ENCODE measurements around the gene FPR3.

The FPR3 gene

DNA sequence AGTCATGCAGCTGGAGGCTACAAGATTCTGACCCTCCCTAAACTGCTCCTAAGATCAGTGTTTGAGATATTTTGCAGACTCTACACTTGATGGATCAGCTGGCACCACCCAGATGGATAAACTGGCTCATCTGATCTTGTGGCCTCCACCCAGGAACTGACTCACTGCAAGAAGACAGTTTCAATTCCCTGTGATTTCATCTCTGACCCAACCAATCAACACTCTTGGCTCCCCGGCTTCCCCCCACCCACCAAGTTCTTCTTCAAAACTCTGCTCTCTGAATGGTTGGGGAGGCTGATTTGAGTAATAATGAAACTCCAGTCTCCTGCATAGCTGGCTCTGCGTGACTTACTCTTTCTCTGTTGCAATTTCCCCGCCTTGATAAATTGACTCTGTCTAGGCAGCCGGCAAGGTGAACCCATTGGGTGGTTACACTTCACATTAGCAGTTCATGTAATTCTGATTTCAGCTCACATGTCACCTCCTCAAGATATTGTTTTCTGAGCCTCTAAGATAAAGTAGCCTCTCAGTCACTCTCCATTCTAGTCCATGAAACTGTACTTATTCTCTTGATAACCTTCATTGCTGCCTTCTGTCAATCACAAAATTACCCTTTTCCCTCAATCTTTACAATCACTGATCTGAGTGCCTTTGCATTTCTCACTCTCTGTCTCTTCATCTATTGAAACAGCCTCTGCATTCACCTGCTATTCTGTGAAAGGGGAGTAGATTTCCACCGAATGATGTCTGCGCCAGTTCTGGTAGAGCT is 9.9 kb upstream of the FPR3 start:
- Histone ChIP-seq H3K27ac (peak overlapping the region; percentile 64 to 97 (median 83)), H3K4me3 (peak overlapping the region in 3 of 10 experiments; percentile 13 to 44 (median 24); a peak in 3 of 20 replicates), H3K9me3 (replicated peaks in 1 of 11) (peaks cover 0 to 69% (median 3%) of the 10 kb centered on the region in 11 experiments; a peak in 8 of 22 replicates), H4K20me1 (no peaks in the 10 kb centered on the region), H3K36me3 (no peaks in the 10 kb centered on the region), H3K4me1 (peaks cover 30 to 94% (median 67%) of the 10 kb centered on the region in 10 experiments), H3K9ac (peak overlapping the region; percentile 22 to 83 (median 59); a peak in 20 of 22 replicates), H3K4me2 (peak overlapping the region; percentile 40 to 83 (median 73)), H3K27me3 (no peaks in the 10 kb centered on the region)
- TF ChIP-seq Cebpa-rat (IDR thresholded peaks at IDR 0.05), result peak in 10 of 11 experiments; percentile 38 to 81 (median 62); a peak in 17 of 22 replicates

DNA sequence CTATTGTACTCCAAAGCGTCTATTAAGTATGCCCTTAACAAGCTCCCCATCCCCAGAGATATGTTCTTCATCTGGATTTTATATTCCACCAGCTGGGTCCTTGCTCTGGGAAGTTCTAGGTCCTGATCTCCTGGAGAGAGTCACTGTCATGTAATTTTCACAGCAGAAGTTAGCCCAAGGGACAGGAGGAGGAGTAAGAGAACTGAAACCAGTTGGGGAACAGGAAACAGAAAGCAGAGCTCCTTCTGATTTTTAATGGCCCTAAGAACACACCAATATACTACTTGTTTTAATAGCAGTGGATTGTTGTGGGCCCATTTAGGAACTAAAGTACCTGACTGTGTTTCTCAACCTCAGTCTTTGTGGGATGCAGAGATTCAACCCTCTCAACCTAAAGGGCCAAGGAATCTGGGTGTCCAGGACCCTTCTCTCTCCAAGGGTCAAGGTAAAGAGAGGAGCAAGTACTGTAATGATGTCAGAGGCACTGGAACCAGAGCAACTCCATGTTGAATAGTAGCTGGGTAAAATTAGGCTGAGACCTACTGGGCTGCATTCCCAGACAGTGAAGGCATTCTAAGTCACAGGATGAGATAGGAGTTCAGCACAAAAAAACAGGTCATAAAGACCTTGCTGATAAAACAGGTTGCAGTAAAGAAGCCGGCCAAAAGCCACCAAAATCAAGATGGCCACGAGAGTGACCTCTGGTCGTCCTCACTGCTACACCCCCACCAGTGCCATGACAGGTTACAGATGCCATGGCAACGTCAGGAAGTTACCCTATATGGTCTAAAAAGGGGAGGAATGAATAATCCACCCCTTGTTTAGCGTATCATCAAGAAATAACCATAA is 8.1 kb upstream of the FPR3 start:
- Histone ChIP-seq H3K27ac (peak overlapping the region; percentile 6 to 97 (median 83); a peak in 20 of 22 replicates), H3K27me3 (no peaks in the 10 kb centered on the region), H3K4me1 (peaks cover 22 to 93% (median 55%) of the 10 kb centered on the region in 10 experiments), H3K36me3 (no peaks in the 10 kb centered on the region), H3K9ac (peak overlapping the region in 6 of 11 experiments; percentile 37 to 81 (median 54); a peak in 10 of 22 replicates), H3K4me2 (peak overlapping the region; percentile 38 to 83 (median 65)), H4K20me1 (no peaks in the 10 kb centered on the region), H3K9me3 (replicated peaks in 1 of 11) (peaks cover 0 to 76% (median 3%) of the 10 kb centered on the region in 11 experiments; a peak in 8 of 22 replicates), H3K4me3 (no peak overlapping the region)
- no peak for TF ChIP-seq Cebpa-rat (IDR thresholded peaks at IDR 0.05)

DNA sequence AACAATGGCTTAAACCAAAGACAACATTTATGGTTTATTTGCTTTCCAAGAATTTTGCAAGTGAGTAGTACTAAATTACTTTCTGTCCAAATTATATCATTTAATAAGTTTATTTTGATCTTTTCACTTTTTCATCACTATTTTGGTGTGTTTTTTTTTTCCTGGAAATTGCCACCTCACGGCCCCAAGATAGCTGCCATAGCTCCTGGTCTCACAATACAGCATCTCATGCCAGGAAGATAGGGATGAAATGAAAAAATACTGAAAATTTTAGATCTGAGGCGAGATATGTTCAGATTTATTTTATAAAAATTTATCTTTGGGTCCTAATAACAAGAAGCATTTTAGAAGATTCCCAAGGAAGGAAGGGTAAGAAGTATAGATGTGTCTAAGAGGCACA is 6.9 kb upstream of the FPR3 start:
- no peaks in the 10 kb centered on the region for H3K36me3 ChIP-seq
- H4K20me1 ChIP-seq, result no peaks in the 10 kb centered on the region
- peak overlapping the region in 2 of 11 experiments; percentile 80 to 83; a peak in 4 of 22 replicates for H3K4me2 ChIP-seq
- peak overlapping the region in 3 of 11 experiments; percentile 93 to 97 (median 97); a peak in 3 of 22 replicates for H3K27ac ChIP-seq
- H3K4me1 ChIP-seq, result peaks cover 22 to 82% (median 45%) of the 10 kb centered on the region in 10 experiments
- no peaks in the 10 kb centered on the region for H3K27me3 ChIP-seq
- H3K9me3 ChIP-seq (replicated peaks in 1 of 11), result peaks cover 0 to 79% (median 9%) of the 10 kb centered on the region in 11 experiments; a peak in 16 of 22 replicates
- H3K9ac ChIP-seq, result no peak overlapping the region
- TF ChIP-seq Cebpa-rat (IDR thresholded peaks at IDR 0.05), result no peak
- no peak overlapping the region for H3K4me3 ChIP-seq

DNA sequence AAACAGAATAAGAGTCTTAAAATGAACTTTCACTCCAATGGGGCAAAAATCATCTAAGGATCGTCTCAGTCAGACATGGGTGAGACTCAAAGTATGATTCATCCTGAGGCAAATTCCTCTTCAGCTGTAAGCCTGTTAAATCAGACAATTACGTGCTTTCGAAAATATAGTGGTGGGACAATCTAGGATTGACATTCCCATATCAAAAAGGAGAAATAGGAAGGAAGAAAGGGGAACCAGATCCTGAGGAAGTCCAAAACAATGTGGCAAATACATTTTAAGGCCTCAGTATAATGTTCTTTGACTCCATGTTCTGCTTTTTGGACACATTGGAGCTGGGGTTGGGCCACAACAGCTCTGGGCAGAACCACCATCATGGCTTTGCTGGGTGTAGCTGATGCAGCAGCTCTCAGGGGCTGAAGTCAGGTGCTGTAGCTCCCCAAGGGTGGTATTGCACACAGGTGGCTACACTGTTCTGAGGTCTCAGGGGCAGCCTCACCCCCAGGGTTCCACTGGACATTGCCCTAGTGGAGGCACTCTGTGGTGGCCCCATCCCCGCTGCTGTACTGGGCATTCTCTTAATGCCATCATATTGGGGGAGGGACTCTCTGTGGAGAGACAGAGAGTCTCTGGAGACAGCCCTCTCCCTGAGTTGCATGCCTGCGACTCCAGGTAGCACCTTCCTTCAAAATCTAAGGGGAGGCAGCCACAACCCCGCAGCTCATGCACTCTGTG is 5.7 kb upstream of the FPR3 start:
- peaks cover 0 to 83% (median 13%) of the 10 kb centered on the region in 11 experiments; a peak in 16 of 22 replicates for H3K9me3 ChIP-seq (replicated peaks in 1 of 11)
- no peak overlapping the region for H3K4me3 ChIP-seq
- no peaks in the 10 kb centered on the region for H4K20me1 ChIP-seq
- H3K27me3 ChIP-seq, result no peaks in the 10 kb centered on the region
- H3K4me1 ChIP-seq, result peaks cover 21 to 78% (median 36%) of the 10 kb centered on the region in 10 experiments
- peak overlapping the region in 3 of 11 experiments; percentile 18 to 51 (median 34); a peak in 3 of 22 replicates for H3K9ac ChIP-seq
- peak overlapping the region in 5 of 11 experiments; percentile 5 to 97 (median 64); a peak in 8 of 22 replicates for H3K27ac ChIP-seq
- H3K36me3 ChIP-seq, result no peaks in the 10 kb centered on the region
- no peak for TF ChIP-seq Cebpa-rat (IDR thresholded peaks at IDR 0.05)
- H3K4me2 ChIP-seq, result peak overlapping the region in 5 of 11 experiments; percentile 32 to 83 (median 62); a peak in 8 of 22 replicates

DNA sequence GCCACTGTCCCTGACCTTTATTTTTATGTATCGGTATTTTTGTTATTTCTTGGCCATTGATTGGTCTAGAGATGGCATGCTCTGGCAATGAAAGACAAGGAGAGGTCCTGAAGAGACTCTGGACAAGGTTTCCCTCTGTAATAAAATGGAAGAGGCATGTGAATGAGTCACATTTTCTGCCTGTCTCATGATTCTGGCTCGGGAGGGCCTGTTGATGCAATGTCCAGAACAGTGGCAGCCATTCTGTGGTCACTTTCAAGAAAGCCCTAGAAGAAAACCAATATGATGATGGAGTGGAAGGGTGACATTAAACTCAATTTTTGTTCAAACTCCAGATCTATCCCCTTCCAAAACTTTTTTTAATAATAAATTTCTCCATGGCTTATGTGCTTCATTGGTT is 2.0 kb upstream of the FPR3 start:
- H3K27ac ChIP-seq, result no peak overlapping the region
- no peak overlapping the region for H3K9ac ChIP-seq
- H4K20me1 ChIP-seq, result no peaks in the 10 kb centered on the region
- H3K4me2 ChIP-seq, result no peak overlapping the region
- peaks cover 0 to 79% (median 13%) of the 10 kb centered on the region in 11 experiments; a peak in 15 of 22 replicates for H3K9me3 ChIP-seq (replicated peaks in 1 of 11)
- no peaks in the 10 kb centered on the region for H3K36me3 ChIP-seq
- no peak overlapping the region for H3K4me3 ChIP-seq
- no peak for TF ChIP-seq Cebpa-rat (IDR thresholded peaks at IDR 0.05)
- peaks cover 0 to 82% (median 3%) of the 10 kb centered on the region in 10 experiments; a peak in 9 of 20 replicates for H3K4me1 ChIP-seq
- no peaks in the 10 kb centered on the region for H3K27me3 ChIP-seq

DNA sequence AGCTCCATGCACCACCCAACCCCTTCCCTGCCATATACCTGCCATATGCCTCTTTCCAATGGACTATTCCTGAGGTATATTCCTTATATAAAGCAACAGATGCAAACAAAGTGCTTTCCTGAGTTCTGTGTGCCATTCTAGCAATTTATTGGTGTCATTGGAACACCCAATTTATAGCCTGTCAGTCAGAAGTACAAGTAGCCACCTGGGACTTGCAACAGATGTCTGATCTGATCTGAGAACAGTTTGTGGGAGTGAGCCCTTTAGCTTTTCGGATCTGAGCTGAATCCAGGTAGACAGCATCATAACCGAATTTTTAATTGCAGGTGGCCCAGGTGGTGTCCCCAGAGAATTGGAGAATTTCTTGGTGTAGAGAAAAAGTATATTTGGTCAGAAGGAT is 963 bp upstream of the FPR3 start:
- Histone ChIP-seq H3K27me3 (no peaks in the 10 kb centered on the region), H4K20me1 (no peaks in the 10 kb centered on the region), H3K9ac (no peak overlapping the region), H3K9me3 (replicated peaks in 1 of 11) (peaks cover 3 to 77% (median 15%) of the 10 kb centered on the region in 11 experiments; a peak in 16 of 22 replicates), H3K4me1 (peaks cover 0 to 82% (median 6%) of the 10 kb centered on the region in 10 experiments; a peak in 12 of 20 replicates), H3K4me3 (no peak overlapping the region), H3K36me3 (no peaks in the 10 kb centered on the region), H3K4me2 (peak overlapping the region in 2 of 11 experiments; percentile 2 to 16; a peak in 1 of 22 replicates), H3K27ac (no peak overlapping the region)
- TF ChIP-seq Cebpa-rat (IDR thresholded peaks at IDR 0.05), result no peak

DNA sequence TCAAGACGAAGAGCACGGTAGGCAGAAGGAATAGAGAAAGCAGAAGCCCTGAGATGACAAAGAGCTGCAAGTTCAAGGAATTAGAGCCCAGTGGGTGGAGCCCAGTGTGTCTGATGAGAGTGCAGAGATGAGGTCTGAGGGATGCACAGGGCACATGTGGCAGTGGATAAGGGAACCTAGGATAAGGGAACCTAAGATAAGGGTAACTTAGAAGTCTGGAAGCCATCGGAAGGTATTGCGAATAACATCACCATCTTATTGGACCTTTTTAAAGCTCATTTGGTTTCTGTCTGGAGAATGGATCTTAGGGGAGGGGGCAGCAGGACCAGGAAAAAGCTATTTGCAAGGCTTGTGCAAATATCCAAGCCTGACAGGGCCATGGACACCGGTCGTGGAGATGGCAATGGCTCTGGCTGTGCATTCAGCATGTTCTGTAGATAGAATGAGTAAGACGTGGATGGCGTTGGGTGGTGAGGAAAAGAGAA is 1.3 kb downstream of the FPR3 start:
- Histone ChIP-seq H3K4me2 (peak overlapping the region in 2 of 11 experiments; percentile 69 to 81; a peak in 4 of 22 replicates), H3K27ac (no peak overlapping the region), H3K4me3 (no peak overlapping the region), H4K20me1 (no peaks in the 10 kb centered on the region), H3K9me3 (replicated peaks in 1 of 11) (peaks cover 13 to 78% (median 24%) of the 10 kb centered on the region in 11 experiments; a peak in 20 of 22 replicates), H3K27me3 (no peaks in the 10 kb centered on the region), H3K36me3 (no peaks in the 10 kb centered on the region), H3K4me1 (peaks cover 0 to 81% (median 11%) of the 10 kb centered on the region in 10 experiments; a peak in 12 of 20 replicates), H3K9ac (no peak overlapping the region)
- TF ChIP-seq Cebpa-rat (IDR thresholded peaks at IDR 0.05), result no peak

DNA sequence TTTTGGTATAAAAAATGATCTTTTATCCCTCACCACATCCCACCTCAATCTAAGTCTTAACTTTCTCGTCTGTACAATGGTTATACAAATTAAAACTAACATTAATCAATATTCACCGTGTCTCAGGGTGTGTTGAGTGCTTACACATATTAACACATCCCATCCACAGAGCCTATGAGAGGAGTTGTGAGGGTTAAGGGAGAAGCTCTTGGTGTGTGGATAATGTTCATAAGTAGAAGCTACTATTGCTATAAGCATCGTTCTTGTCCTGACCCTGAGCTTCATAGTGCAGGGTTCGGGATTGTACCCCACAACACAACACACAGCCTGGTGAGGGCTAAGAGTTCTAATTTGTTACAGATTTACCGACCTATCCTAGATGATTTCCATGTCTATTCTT is 2.5 kb downstream of the FPR3 start:
- H3K4me1 ChIP-seq, result peaks cover 0 to 88% (median 11%) of the 10 kb centered on the region in 10 experiments; a peak in 12 of 20 replicates
- H3K4me3 ChIP-seq, result no peak overlapping the region
- no peak for TF ChIP-seq Cebpa-rat (IDR thresholded peaks at IDR 0.05)
- H3K9me3 ChIP-seq (replicated peaks in 1 of 11), result peaks cover 13 to 79% (median 28%) of the 10 kb centered on the region in 11 experiments; a peak in 20 of 22 replicates
- H4K20me1 ChIP-seq, result no peaks in the 10 kb centered on the region
- H3K27me3 ChIP-seq, result no peaks in the 10 kb centered on the region
- peak overlapping the region in 2 of 11 experiments; percentile 69 to 81; a peak in 4 of 22 replicates for H3K4me2 ChIP-seq
- H3K36me3 ChIP-seq, result no peaks in the 10 kb centered on the region; a peak in 1 of 22 replicates
- no peak overlapping the region for H3K9ac ChIP-seq
- no peak overlapping the region for H3K27ac ChIP-seq
